IMR-90 (cell line): Measurements from ENCODE around the gene FRMD6. TPM values are rescaled to one million over a fixed set of nuclear protein-coding genes. Genes with fewer than 3 reads are reported as not detected.
"Not testable (repeated sequence)": the region's sequence is repeated elsewhere in the genome, so short reads cannot be mapped to it uniquely, and the experiment has no call there.

Source experiments
- ATAC-seq: fragments of 200-7000 bp; cut with Tn5 transposase; 2 replicates; pipeline ENCODE4 v1.9.1; 2020; ENCODE audit warnings: low read depth, mild to moderate bottlenecking, moderate library complexity
- BruUV-seq: library from RNA; stranded (reverse); fragments of 400-500 nt; replicated peaks from 2 replicates; lab custom pipeline; 2021; lab: Mats Ljungman, UMichigan
- CTCF ChIA-PET: fragments of 300-600 bp; formaldehyde crosslinking; extraction: SDS; loops from one replicate; lab custom pipeline; 2021; ENCODE audit warnings: antibody characterized with exemption; lab: Yijun Ruan, JAX
- POLR2A ChIA-PET: fragments of 300-600 bp; sonication (Branson Sonifier 250); formaldehyde crosslinking; loops from one replicate; lab custom pipeline; 2022; ENCODE audit warnings: antibody characterized with exemption; ENCODE audit not compliant: unreplicated experiment; lab: Charles Lee
- DNase-seq: peaks from one replicate; pipeline ENCODE4 v3.0.0; 2013
- H2AFZ ChIP-seq: replicated peaks from 2 replicates; pipeline ENCODE3; 2013; ENCODE audit warnings: low read length, mild to moderate bottlenecking; ENCODE audit not compliant: poor library complexity
- H2AK5ac ChIP-seq: 2 replicates; pipeline ENCODE4 v1.6.1; 2013; ENCODE audit warnings: low read depth, low read length, inconsistent platforms
- H2AK9ac ChIP-seq: replicated peaks from 2 replicates; pipeline ENCODE3; 2013; ENCODE audit warnings: mild to moderate bottlenecking, low read depth, low read length, moderate library complexity; ENCODE audit not compliant: poor library complexity
- H2BK120ac ChIP-seq: 2 replicates; pipeline ENCODE4 v1.6.1; 2013; ENCODE audit warnings: low read depth, low read length, inconsistent platforms
- H2BK15ac ChIP-seq: 3 replicates; pipeline ENCODE4 v1.6.1; 2013; ENCODE audit warnings: low read depth, low read length, inconsistent platforms
- H2BK20ac ChIP-seq: 2 replicates; pipeline ENCODE4 v1.6.1; 2013; ENCODE audit warnings: low read depth, mild to moderate bottlenecking, inconsistent platforms, low read length, moderate library complexity
- H2BK5ac ChIP-seq: 2 replicates; pipeline ENCODE4 v1.6.1; 2013; ENCODE audit warnings: mild to moderate bottlenecking, low read depth, low read length, inconsistent platforms; ENCODE audit not compliant: poor library complexity, severe bottlenecking
- H3K14ac ChIP-seq: replicated peaks from 2 replicates; pipeline ENCODE4 v1.6.1; 2013; ENCODE audit warnings: low read depth, low read length, inconsistent platforms
- H3K18ac ChIP-seq: 2 replicates; pipeline ENCODE4 v1.6.1; 2013; ENCODE audit warnings: low read depth, low read length, control low read depth
- H3K23ac ChIP-seq: 2 replicates; pipeline ENCODE4 v1.6.1; 2013; ENCODE audit warnings: low read depth, low read length, inconsistent platforms
- H3K27ac ChIP-seq: 2 replicates; pipeline ENCODE4 v1.5.1; 2013; ENCODE audit warnings: mild to moderate bottlenecking, control low read depth, low read length; ENCODE audit not compliant: insufficient read depth
- H3K27me3 ChIP-seq: 2 replicates; pipeline ENCODE4 v1.6.1; 2013; ENCODE audit warnings: low read length; ENCODE audit not compliant: control insufficient read depth, insufficient read depth
- H3K36me3 ChIP-seq: 2 replicates; pipeline ENCODE4 v1.6.1; 2013; ENCODE audit warnings: low read length, mixed read lengths; ENCODE audit not compliant: control insufficient read depth, insufficient read depth
- H3K4ac ChIP-seq: 2 replicates; pipeline ENCODE4 v1.6.1; 2013; ENCODE audit warnings: low read depth, low read length, inconsistent platforms
- H3K4me1 ChIP-seq: 2 replicates; pipeline ENCODE4 v1.6.1; 2013; ENCODE audit warnings: low read length, mixed read lengths; ENCODE audit not compliant: control insufficient read depth, insufficient read depth
- H3K4me2 ChIP-seq: 2 replicates; pipeline ENCODE4 v1.6.1; 2013; ENCODE audit warnings: low read depth, mild to moderate bottlenecking, control low read depth, low read length, moderate library complexity
- H3K4me3 ChIP-seq: 2 replicates; pipeline ENCODE4 v1.5.1; 2013; ENCODE audit warnings: low read depth, mild to moderate bottlenecking, control low read depth, low read length, moderate library complexity; ENCODE audit not compliant: insufficient read depth
- H3K56ac ChIP-seq: 2 replicates; pipeline ENCODE4 v1.6.1; 2013; ENCODE audit warnings: low read length, inconsistent platforms; ENCODE audit not compliant: insufficient read depth; ENCODE audit errors: extremely low read depth
- H3K79me1 ChIP-seq, 2 experiments: 2 replicates each; pipeline ENCODE4 v1.6.1; 2013; ENCODE audit warnings: low read length in 2 of 2, inconsistent platforms in 1 of 2, low read depth in 1 of 2
- H3K9ac ChIP-seq: 2 replicates; pipeline ENCODE4 v1.6.1; 2013; ENCODE audit warnings: low read depth, low read length, control low read depth
- H3K9me1 ChIP-seq: 2 replicates; pipeline ENCODE4 v1.6.1; 2013; ENCODE audit warnings: low read length, inconsistent platforms; ENCODE audit not compliant: insufficient read depth
- H3K9me3 ChIP-seq: 2 replicates; pipeline ENCODE4 v1.6.1; 2013; ENCODE audit warnings: low read length; ENCODE audit not compliant: control insufficient read depth, insufficient read depth
- H4K20me1 ChIP-seq: 2 replicates; pipeline ENCODE4 v1.6.1; 2013; ENCODE audit warnings: low read length, inconsistent platforms; ENCODE audit not compliant: insufficient read depth
- H4K5ac ChIP-seq: 2 replicates; pipeline ENCODE4 v1.6.1; 2013; ENCODE audit warnings: mild to moderate bottlenecking, low read depth, low read length, control low read depth
- H4K8ac ChIP-seq, 2 experiments: 2 replicates each; pipeline ENCODE4 v1.6.1; 2013; ENCODE audit warnings: low read depth in 2 of 2, low read length in 2 of 2, control low read depth in 1 of 2, inconsistent platforms in 1 of 2
- H4K91ac ChIP-seq: 2 replicates; pipeline ENCODE4 v1.6.1; 2013; ENCODE audit warnings: low read depth, low read length, inconsistent platforms; ENCODE audit not compliant: insufficient read depth
- MAFK ChIP-seq: IDR thresholded peaks from 2 replicates; pipeline ENCODE4 v1.6.1; 2012; ENCODE audit warnings: low read depth, low read length, improper control_type of control experiment
- WGBS, 2 experiments: methylation state at CpG; one replicate each; pipeline versions ENCODE4 v1.1.5 to v1.1.7; 2013; ENCODE audit warnings: missing lambda C conversion rate in 2 of 2; ENCODE audit not compliant: insufficient read length in 1 of 2; ENCODE audit errors: extremely low coverage in 2 of 2; 5-methylcytosine and 5-hydroxymethylcytosine counted together
- dilution Hi-C: fragments of 300-500 bp; cut with HindIII; formaldehyde crosslinking; loops from one replicate; pipeline ENCODE4 v1.14.3; 2018; ENCODE audit warnings: low sequenced_read_pairs; ENCODE audit not compliant: unreplicated experiment
- in situ Hi-C: fragments of 300-500 bp; cut with MboI; formaldehyde crosslinking; loops from 3 replicates; pipeline ENCODE4 v1.14.3; 2019; ENCODE audit warnings: low sequenced_read_pairs, inconsistent platforms, mixed read lengths
- intact Hi-C: fragments of 100-400 bp; cut with micrococcal nuclease; formaldehyde crosslinking; loops from 2 replicates; pipeline ENCODE4 v1.10.0; 2022
- polyA plus RNA-seq, 3 experiments: library from polyadenylated mRNA; depleted of rRNA; stranded (reverse); fragments of >200 nt; gene quantifications; 2 replicates each; pipeline ENCODE4 v1.2.3, GENCODE V29; 2012; ENCODE audit warnings: low replicate concordance in 1 of 3
- total RNA-seq: library from RNA; depleted of rRNA; stranded (reverse); fragments of >200 nt; gene quantifications from 2 replicates; pipeline ENCODE4 v1.2.3, GENCODE V29; 2012
- TF ChIP-seq, protein P1 (sequence below): fragments of 150-350 bp; IDR thresholded peaks from 2 replicates; pipeline ENCODE4 v1.6.1; 2016; ENCODE audit warnings: low read depth, mild to moderate bottlenecking, low read length, moderate library complexity, borderline replicate concordance

FRMD6 gene
- total and polyA plus RNA-seq, 2 of the 4 experiments (the other 2 are of a cell fraction): 243 to 682 TPM

DNA sequence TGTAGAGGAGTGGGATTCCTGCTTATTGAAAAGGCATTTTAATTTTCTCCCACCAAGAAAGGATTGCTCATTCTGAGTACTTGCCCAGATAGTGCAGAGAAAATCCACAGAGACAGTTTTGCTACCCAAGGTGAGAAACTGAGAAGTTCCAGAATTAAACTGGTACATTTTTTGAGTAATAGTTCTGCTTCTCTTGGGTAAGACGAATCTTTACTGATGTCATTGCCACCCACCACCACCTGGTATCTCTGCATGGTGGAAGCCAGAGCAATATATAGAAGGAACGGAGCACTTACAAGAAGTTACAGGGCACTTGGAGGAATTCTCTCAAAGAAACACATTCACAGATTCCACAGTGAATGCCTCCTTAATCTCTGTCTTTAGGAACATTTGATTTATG is 20.7 kb upstream of the FRMD6 start:
- in situ Hi-C loops: no loop called here
- Histone ChIP-seq H2AFZ (no peak overlapping the region), H3K4me3 (no peak overlapping the region), H4K8ac (no peak overlapping the region), H3K27ac (no peak overlapping the region), H2BK15ac (no peak overlapping the region), H4K5ac (no peak overlapping the region), H3K23ac (no peak overlapping the region), H3K36me3 (no peaks in the 10 kb centered on the region), H3K4ac (no peak overlapping the region), H3K4me2 (no peak overlapping the region), H3K9ac (no peak overlapping the region), H3K9me3 (no peaks in the 10 kb centered on the region), H2BK120ac (no peak overlapping the region), H3K56ac (no peak overlapping the region), H4K91ac (no peak overlapping the region), H3K4me1 (peaks cover 3% of the 10 kb centered on the region; the same call in 1 of the 2 replicates), H2BK20ac (no peak overlapping the region), H2AK5ac (no peak overlapping the region), H3K27me3 (no peaks in the 10 kb centered on the region), H3K14ac (no peak overlapping the region), H2BK5ac (no peak overlapping the region), H3K79me1 (0 out of 4 replicates have a peak, but pooled peaks cover 0 to 11% of the 10 kb centered on the region in 2 experiments), H3K9me1 (peaks cover 5% of the 10 kb centered on the region; the same call in 1 of the 2 replicates), H2AK9ac (no peak overlapping the region), H4K20me1 (no peaks in the 10 kb centered on the region), H3K18ac (no peak overlapping the region)
- intact Hi-C loops: no loop called here
- CTCF ChIA-PET: no interaction called here
- no peak for TF ChIP-seq MAFK
- TF ChIP-seq, protein P1, sequence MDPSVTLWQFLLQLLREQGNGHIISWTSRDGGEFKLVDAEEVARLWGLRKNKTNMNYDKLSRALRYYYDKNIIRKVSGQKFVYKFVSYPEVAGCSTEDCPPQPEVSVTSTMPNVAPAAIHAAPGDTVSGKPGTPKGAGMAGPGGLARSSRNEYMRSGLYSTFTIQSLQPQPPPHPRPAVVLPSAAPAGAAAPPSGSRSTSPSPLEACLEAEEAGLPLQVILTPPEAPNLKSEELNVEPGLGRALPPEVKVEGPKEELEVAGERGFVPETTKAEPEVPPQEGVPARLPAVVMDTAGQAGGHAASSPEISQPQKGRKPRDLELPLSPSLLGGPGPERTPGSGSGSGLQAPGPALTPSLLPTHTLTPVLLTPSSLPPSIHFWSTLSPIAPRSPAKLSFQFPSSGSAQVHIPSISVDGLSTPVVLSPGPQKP: no peak
- BruUV-seq: no TSS peak
- DNase-seq (no peak), ATAC-seq (no peak)
- POLR2A ChIA-PET: no interaction called here
- no CpG with 5 or more reads among the region's 2 CpGs for WGBS, 2 experiments
- dilution Hi-C loops: no loop called here

DNA sequence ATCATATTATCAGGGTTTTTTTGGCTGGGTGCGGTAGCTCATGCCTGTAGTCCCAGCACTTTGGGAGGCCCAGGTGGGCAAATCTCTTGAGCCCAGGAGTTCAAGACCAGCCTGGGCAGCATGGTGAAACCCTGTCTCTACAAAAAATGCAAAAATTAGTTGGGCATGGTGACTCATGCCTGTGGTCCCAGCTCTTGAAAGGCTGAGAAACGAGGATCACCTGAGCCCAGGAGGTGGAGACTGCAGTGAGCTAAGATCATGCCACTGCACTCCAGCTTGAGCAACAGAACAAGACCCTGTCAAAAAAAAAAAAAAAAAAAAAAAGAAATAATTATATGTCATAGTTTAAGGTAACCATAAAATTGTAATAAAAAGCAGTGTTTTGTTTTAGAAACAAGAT is 18.4 kb upstream of the FRMD6 start:
- in situ Hi-C loops, dilution Hi-C loops, H3K18ac ChIP-seq, H3K36me3 ChIP-seq, H3K4me3 ChIP-seq, H3K56ac ChIP-seq, H3K4me2 ChIP-seq, H3K27ac ChIP-seq, H2BK5ac ChIP-seq, H4K20me1 ChIP-seq, intact Hi-C loops, H3K9ac ChIP-seq, H2BK120ac ChIP-seq, H2AK5ac ChIP-seq, CTCF ChIA-PET, H2BK15ac ChIP-seq, H3K4ac ChIP-seq, H3K9me3 ChIP-seq, H2AFZ ChIP-seq, H4K5ac ChIP-seq, BruUV-seq, ATAC-seq, H3K23ac ChIP-seq, H3K4me1 ChIP-seq, H4K8ac ChIP-seq, H3K9me1 ChIP-seq, H3K27me3 ChIP-seq, H3K14ac ChIP-seq, DNase-seq, H4K91ac ChIP-seq, H2BK20ac ChIP-seq, H2AK9ac ChIP-seq, POLR2A ChIA-PET: not testable (repeated sequence)
- no CpG with 5 or more reads among the region's 2 CpGs for WGBS, 2 experiments
- peaks cover 3 to 24% of the 10 kb centered on the region in 2 experiments; a peak in 2 of 4 replicates for H3K79me1 ChIP-seq
